SK-N-SH treated with all-trans-retinoic acid at 6 μM for 48 hours (cell line): ENCODE data around the gene LAMTOR2.
A peak's percentile ranks its signal among the peaks of the same experiment; 100 is the strongest.

Experiments
- ATAC-seq: fragments of 200-7000 bp; cut with Tn5 transposase; 3 replicates; pipeline ENCODE4 v1.9.1; 2020; ENCODE audit warnings: mild to moderate bottlenecking, moderate library complexity
- ARNTL ChIP-seq: fragments of 450-650 bp; formaldehyde crosslinking; IDR thresholded peaks from 2 replicates; pipeline ENCODE4 v1.5.0; 2020; ENCODE audit warnings: low read depth, mild to moderate bottlenecking, moderate library complexity, borderline replicate concordance
- BACH2 ChIP-seq: fragments of 250-450 bp; sonication (Bioruptor Pico); IDR thresholded peaks from 2 replicates; pipeline ENCODE4 v1.9.0; 2021; ENCODE audit warnings: mild to moderate bottlenecking, borderline replicate concordance
- CREB5 ChIP-seq: fragments of 250-450 bp; sonication (Bioruptor Pico); IDR thresholded peaks from 2 replicates; pipeline ENCODE4 v1.5.1; 2020; ENCODE audit warnings: low read depth, mild to moderate bottlenecking, moderate library complexity
- CSDC2 ChIP-seq: fragments of 250-450 bp; sonication (Bioruptor Pico); IDR thresholded peaks from 2 replicates; pipeline ENCODE4 v1.5.0; 2020; ENCODE audit warnings: mild to moderate bottlenecking, moderate library complexity
- ESRRG ChIP-seq: fragments of 250-450 bp; sonication (Bioruptor Pico); IDR thresholded peaks from 2 replicates; pipeline ENCODE4 v1.6.1; 2021; ENCODE audit warnings: mild to moderate bottlenecking
- GLIS3 ChIP-seq: fragments of 250-450 bp; sonication (Bioruptor Pico); IDR thresholded peaks from 2 replicates; pipeline ENCODE4 v1.5.0; 2020; ENCODE audit warnings: mild to moderate bottlenecking, moderate library complexity
- ISL1 ChIP-seq: fragments of 250-450 bp; sonication (Bioruptor Pico); IDR thresholded peaks from 2 replicates; pipeline ENCODE4 v2.1.2; 2022; ENCODE audit warnings: mild to moderate bottlenecking, moderate library complexity
- OSR1 ChIP-seq: fragments of 250-450 bp; sonication (Bioruptor Pico); IDR thresholded peaks from 2 replicates; pipeline ENCODE4 v1.8.0; 2022; ENCODE audit warnings: moderate library complexity, mild to moderate bottlenecking, inconsistent platforms
- POU6F1 ChIP-seq: fragments of 250-450 bp; sonication (Bioruptor Pico); IDR thresholded peaks from 2 replicates; pipeline ENCODE4 v1.8.0; 2021; ENCODE audit warnings: low read depth, mild to moderate bottlenecking, moderate library complexity, borderline replicate concordance
- RARB ChIP-seq: fragments of 250-450 bp; sonication (Bioruptor Pico); IDR thresholded peaks from 2 replicates; pipeline ENCODE4 v1.8.0; 2021; ENCODE audit warnings: mild to moderate bottlenecking, moderate library complexity
- SNAI2 ChIP-seq: fragments of 250-450 bp; sonication (Bioruptor Pico); IDR thresholded peaks from 2 replicates; pipeline ENCODE4 v1.5.0; 2020; ENCODE audit warnings: mild to moderate bottlenecking, moderate library complexity
- TOX ChIP-seq: fragments of 250-450 bp; sonication (Bioruptor Pico); IDR thresholded peaks from 2 replicates; pipeline ENCODE4 v1.8.0; 2021; ENCODE audit warnings: mild to moderate bottlenecking, moderate library complexity, borderline replicate concordance
- TSHZ2 ChIP-seq: fragments of 250-450 bp; sonication (Bioruptor Pico); IDR thresholded peaks from 2 replicates; pipeline ENCODE4 v1.5.0; 2020; ENCODE audit warnings: mild to moderate bottlenecking, moderate library complexity
- ZC3H10 ChIP-seq: fragments of 250-450 bp; sonication (Bioruptor Pico); IDR thresholded peaks from 2 replicates; pipeline ENCODE4 v1.5.1; 2021; ENCODE audit warnings: mild to moderate bottlenecking, moderate library complexity
- ZFP3 ChIP-seq: fragments of 250-450 bp; sonication (Bioruptor Pico); IDR thresholded peaks from 2 replicates; pipeline ENCODE4 v1.5.0; 2020; ENCODE audit warnings: mild to moderate bottlenecking, moderate library complexity
- ZNF565 ChIP-seq: fragments of 450-650 bp; formaldehyde crosslinking; conservative IDR thresholded peaks from 2 replicates; pipeline ENCODE4 v1.5.0; 2020; ENCODE audit warnings: low read depth, mild to moderate bottlenecking, moderate library complexity
- ZNF70 ChIP-seq: fragments of 450-650 bp; formaldehyde crosslinking; IDR thresholded peaks from 2 replicates; pipeline ENCODE4 v1.5.0; 2020; ENCODE audit warnings: mild to moderate bottlenecking, moderate library complexity

LAMTOR2 gene

GRCh38 chr1:156091610-156092009, 37.0 kb downstream of the LAMTOR2 start:
- TF ChIP-seq ZNF70 (CRISPR knock-in tag) (no peak), SNAI2 (no peak), ARNTL (CRISPR knock-in tag) (no peak), CSDC2 (no peak), CREB5 (CRISPR knock-in tag) (no peak), TOX (CRISPR knock-in tag) (no peak), ZNF565 (CRISPR knock-in tag) (no peak), BACH2 (CRISPR knock-in tag) (no peak), OSR1 (no peak), POU6F1 (CRISPR knock-in tag) (no peak), RARB (CRISPR knock-in tag) (no peak)
- TF ChIP-seq, all 23 proteins: peak for 0
- ATAC-seq, result no peak

GRCh38 chr1:156095906-156096508, 41.4 kb downstream of the LAMTOR2 start:
- no peak for TF ChIP-seq ISL1 (CRISPR knock-in tag)
- no peak for TF ChIP-seq TOX (CRISPR knock-in tag)
- TF ChIP-seq BACH2 (CRISPR knock-in tag), result no peak
- no peak for TF ChIP-seq ARNTL (CRISPR knock-in tag)
- no peak for TF ChIP-seq ZC3H10 (CRISPR knock-in tag)
- TF ChIP-seq ESRRG (CRISPR knock-in tag), result no peak
- TF ChIP-seq TSHZ2 (CRISPR knock-in tag), result no peak
- no peak for TF ChIP-seq ZNF70 (CRISPR knock-in tag)
- TF ChIP-seq CREB5 (CRISPR knock-in tag), result no peak
- no peak for TF ChIP-seq ZFP3 (CRISPR knock-in tag)
- TF ChIP-seq GLIS3 (CRISPR knock-in tag), result no peak
- TF ChIP-seq OSR1, result no peak
- ATAC-seq, result no peak

- ATAC-seq, result peak; percentile 99
- TF ChIP-seq POU6F1 (CRISPR knock-in tag) (0 out of 2 replicates have a peak, but pooled peaks have one; percentile 19), ZFP3 (CRISPR knock-in tag) (no peak)
- TF ChIP-seq, all 23 proteins: peak for 1
Observed at GRCh38 chr1:156096640-156097391, 42.2 kb downstream of the LAMTOR2 start.
